ENCODE data around the gene HPCAL4.

The HPCAL4 gene

DNA sequence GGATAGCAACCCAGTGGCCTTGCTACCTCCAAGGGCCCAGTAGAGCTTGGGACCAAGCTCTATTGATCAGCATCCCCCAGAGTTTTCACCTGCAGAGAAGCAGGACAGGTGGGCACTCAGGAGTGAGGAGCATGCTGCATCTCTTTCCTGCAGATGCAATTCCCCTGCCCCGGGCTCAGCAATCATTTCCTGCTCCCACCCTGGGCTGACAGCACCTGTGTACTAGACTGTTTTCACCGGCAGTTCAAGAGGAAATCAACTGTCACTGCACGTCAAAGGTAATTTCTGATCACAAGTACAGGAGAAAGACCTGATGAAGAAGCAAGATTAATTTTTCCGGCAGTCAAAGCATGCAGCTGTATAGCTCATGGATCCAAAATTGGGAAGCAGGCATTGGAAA is 10.5 kb downstream of the HPCAL4 start:
- peaks cover 10 to 61% (median 39%) of the 10 kb centered on the region in 5 experiments for H3K27me3 ChIP-seq (replicated peaks in 2 of 5; ENCODE audit: control insufficient read depth in 4 of 5, insufficient read depth in 5 of 5, low read length in 4 of 5)
- ChIA-PET POLR2A (no interaction called here), CTCF (interaction anchor here (1.1 to 2.6 kb wide), 7 partner anchors 9 to 118 kb away, joined by 3 to 12 read pairs (median 4); partner anchors contain the start of gene NT5C1A)
- H3K36me3 ChIP-seq (ENCODE audit: control insufficient read depth in 4 of 4, insufficient read depth in 4 of 4, low read length in 3 of 4) = no peaks in the 10 kb centered on the region
- no peak overlapping the region for H3K27ac ChIP-seq (ENCODE audit: insufficient read depth in 1 of 2, low read depth in 1 of 2, low read length in 2 of 2, poor library complexity in 1 of 2, severe bottlenecking in 2 of 2)
- no peak for DNase-seq
- peaks cover 0 to 3% (median 0%) of the 10 kb centered on the region in 4 experiments for H3K4me1 ChIP-seq (ENCODE audit: control extremely low read depth in 1 of 4, control insufficient read depth in 4 of 4, insufficient read depth in 4 of 4, low read length in 3 of 4)
- H3K9me3 ChIP-seq (ENCODE audit: control extremely low read depth in 1 of 5, control insufficient read depth in 4 of 5, insufficient read depth in 2 of 5, low read depth in 1 of 5, low read length in 4 of 5) = peaks cover 0 to 2% (median 0%) of the 10 kb centered on the region in 5 experiments
- WGBS (ENCODE audit: insufficient coverage) = 51% methylated on average over 4 of the region's 4 CpGs
- no peak overlapping the region for H3K4me3 ChIP-seq (ENCODE audit: control insufficient read depth in 1 of 7, extremely low read depth in 1 of 7, insufficient read depth in 4 of 7, low read depth in 2 of 7, low read length in 6 of 7)

DNA sequence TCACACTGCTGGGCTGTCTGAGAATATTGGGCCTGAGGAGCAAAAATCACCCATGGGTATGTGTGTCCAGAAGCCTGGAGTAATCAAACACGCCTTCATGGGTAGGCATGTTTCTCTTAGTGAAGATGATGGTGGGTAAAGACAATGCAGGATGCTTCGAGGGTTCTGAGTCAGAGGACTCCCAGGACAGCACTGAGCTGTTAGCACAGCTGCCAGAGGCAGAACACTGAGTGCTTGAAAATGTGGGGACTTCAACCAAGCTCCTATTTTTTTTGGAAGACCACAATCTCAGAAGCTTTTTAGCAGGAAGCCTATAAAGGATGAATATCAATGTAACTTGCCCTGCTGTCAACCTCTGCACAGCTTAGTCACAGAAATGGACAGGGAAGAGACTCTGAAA is 11.4 kb downstream of the HPCAL4 start:
- H3K4me3 ChIP-seq (ENCODE audit: control insufficient read depth in 1 of 7, extremely low read depth in 1 of 7, insufficient read depth in 4 of 7, low read depth in 2 of 7, low read length in 6 of 7) = no peak overlapping the region
- H3K27me3 ChIP-seq (replicated peaks in 2 of 5; ENCODE audit: control insufficient read depth in 4 of 5, insufficient read depth in 5 of 5, low read length in 4 of 5) = peaks cover 10 to 54% (median 34%) of the 10 kb centered on the region in 5 experiments
- CTCF ChIA-PET = interaction anchor here (0.6 to 2.6 kb wide), 5 partner anchors 8 to 284 kb away, joined by 3 to 12 read pairs (median 3); partner anchors contain the start of gene NT5C1A
- H3K36me3 ChIP-seq (ENCODE audit: control insufficient read depth in 4 of 4, insufficient read depth in 4 of 4, low read length in 3 of 4) = no peaks in the 10 kb centered on the region
- 76% methylated on average over 2 of the region's 2 CpGs for WGBS (ENCODE audit: insufficient coverage)
- H3K9me3 ChIP-seq (ENCODE audit: control extremely low read depth in 1 of 5, control insufficient read depth in 4 of 5, insufficient read depth in 2 of 5, low read depth in 1 of 5, low read length in 4 of 5) = peaks cover 0 to 2% (median 0%) of the 10 kb centered on the region in 5 experiments
- H3K27ac ChIP-seq (ENCODE audit: insufficient read depth in 1 of 2, low read depth in 1 of 2, low read length in 2 of 2, poor library complexity in 1 of 2, severe bottlenecking in 2 of 2) = no peak overlapping the region
- no peak for DNase-seq
- peaks cover 0 to 3% (median 0%) of the 10 kb centered on the region in 4 experiments for H3K4me1 ChIP-seq (ENCODE audit: control extremely low read depth in 1 of 4, control insufficient read depth in 4 of 4, insufficient read depth in 4 of 4, low read length in 3 of 4)
- POLR2A ChIA-PET = no interaction called here

- ChIA-PET POLR2A (no interaction called here), CTCF (interaction anchor here (1.2 kb wide), 1 partner anchor 14 kb away, joined by 3 read pairs; no protein-coding TSS in a partner anchor)
- Histone ChIP-seq H3K4me3 (ENCODE audit: control insufficient read depth in 1 of 7, extremely low read depth in 1 of 7, insufficient read depth in 4 of 7, low read depth in 2 of 7, low read length in 6 of 7) (no peak overlapping the region), H3K27ac (ENCODE audit: insufficient read depth in 1 of 2, low read depth in 1 of 2, low read length in 2 of 2, poor library complexity in 1 of 2, severe bottlenecking in 2 of 2) (no peak overlapping the region), H3K27me3 (replicated peaks in 2 of 5; ENCODE audit: control insufficient read depth in 4 of 5, insufficient read depth in 5 of 5, low read length in 4 of 5) (peaks cover 12 to 48% (median 34%) of the 10 kb centered on the region in 5 experiments), H3K36me3 (ENCODE audit: control insufficient read depth in 4 of 4, insufficient read depth in 4 of 4, low read length in 3 of 4) (no peaks in the 10 kb centered on the region), H3K9me3 (ENCODE audit: control extremely low read depth in 1 of 5, control insufficient read depth in 4 of 5, insufficient read depth in 2 of 5, low read depth in 1 of 5, low read length in 4 of 5) (peaks cover 0 to 2% (median 0%) of the 10 kb centered on the region in 5 experiments), H3K4me1 (ENCODE audit: control extremely low read depth in 1 of 4, control insufficient read depth in 4 of 4, insufficient read depth in 4 of 4, low read length in 3 of 4) (peaks cover 0 to 2% (median 0%) of the 10 kb centered on the region in 4 experiments)
- WGBS (ENCODE audit: insufficient coverage) = no CpG with 5 or more reads among the region's 2 CpGs
- no peak for DNase-seq
These were observed 12.3 kb downstream of the HPCAL4 start for GRCh38 chr1:39678889-39679288.

- peaks cover 10 to 46% (median 34%) of the 10 kb centered on the region in 5 experiments for H3K27me3 ChIP-seq (replicated peaks in 2 of 5; ENCODE audit: control insufficient read depth in 4 of 5, insufficient read depth in 5 of 5, low read length in 4 of 5)
- H3K36me3 ChIP-seq (ENCODE audit: control insufficient read depth in 4 of 4, insufficient read depth in 4 of 4, low read length in 3 of 4) = no peaks in the 10 kb centered on the region
- peaks cover 0 to 2% (median 0%) of the 10 kb centered on the region in 5 experiments for H3K9me3 ChIP-seq (ENCODE audit: control extremely low read depth in 1 of 5, control insufficient read depth in 4 of 5, insufficient read depth in 2 of 5, low read depth in 1 of 5, low read length in 4 of 5)
- no peak overlapping the region for H3K4me3 ChIP-seq (ENCODE audit: control insufficient read depth in 1 of 7, extremely low read depth in 1 of 7, insufficient read depth in 4 of 7, low read depth in 2 of 7, low read length in 6 of 7)
- DNase-seq = no peak
- ChIA-PET POLR2A (no interaction called here), CTCF (interaction anchor here (1.0 to 2.1 kb wide), 4 partner anchors 10 to 24 kb away, joined by 4 to 5 read pairs (median 5); no protein-coding TSS in a partner anchor)
- H3K4me1 ChIP-seq (ENCODE audit: control extremely low read depth in 1 of 4, control insufficient read depth in 4 of 4, insufficient read depth in 4 of 4, low read length in 3 of 4) = no peaks in the 10 kb centered on the region
- WGBS (ENCODE audit: insufficient coverage) = 94% methylated on average over 3 of the region's 4 CpGs
- no peak overlapping the region for H3K27ac ChIP-seq (ENCODE audit: insufficient read depth in 1 of 2, low read depth in 1 of 2, low read length in 2 of 2, poor library complexity in 1 of 2, severe bottlenecking in 2 of 2)
These were observed 13.6 kb downstream of the HPCAL4 start for GRCh38 chr1:39677645-39678044.

DNA sequence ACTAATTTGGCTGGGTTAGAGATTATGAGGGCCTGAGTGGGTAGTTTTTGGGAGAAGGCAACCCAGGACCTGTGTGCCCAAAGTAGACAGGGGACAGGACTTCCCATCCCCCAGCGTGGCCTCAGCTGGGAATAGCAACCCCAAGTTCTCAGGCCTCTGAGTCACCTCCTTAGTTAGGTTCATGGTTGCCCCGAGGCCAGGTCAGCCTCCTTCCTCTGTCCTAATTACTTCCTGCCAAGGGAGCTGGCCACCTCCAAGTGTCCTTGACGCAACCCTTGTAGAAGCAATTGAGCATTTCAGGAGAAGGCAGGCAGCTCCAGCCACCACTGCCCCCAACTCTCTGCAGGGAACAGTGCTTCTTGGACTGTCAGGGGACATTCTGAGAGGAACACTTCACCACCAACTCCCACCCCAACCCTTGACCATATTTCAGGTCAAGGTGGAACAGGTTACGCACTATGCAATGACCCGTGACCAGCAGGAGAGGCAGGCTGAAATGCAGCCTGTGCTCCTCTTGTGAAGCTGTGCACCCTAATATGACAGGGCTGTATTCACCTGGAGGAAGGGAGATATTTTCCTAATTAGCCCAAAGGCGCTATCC is 14.2 kb downstream of the HPCAL4 start:
- H3K27me3 ChIP-seq (replicated peaks in 2 of 5; ENCODE audit: control insufficient read depth in 4 of 5, insufficient read depth in 5 of 5, low read length in 4 of 5) = peaks cover 10 to 46% (median 35%) of the 10 kb centered on the region in 5 experiments
- no peaks in the 10 kb centered on the region for H3K36me3 ChIP-seq (ENCODE audit: control insufficient read depth in 4 of 4, insufficient read depth in 4 of 4, low read length in 3 of 4)
- ChIA-PET POLR2A (no interaction called here), CTCF (interaction anchor here (1.0 to 2.1 kb wide), 5 partner anchors 9 to 69 kb away, joined by 4 to 5 read pairs (median 5); no protein-coding TSS in a partner anchor)
- no peak overlapping the region for H3K4me3 ChIP-seq (ENCODE audit: control insufficient read depth in 1 of 7, extremely low read depth in 1 of 7, insufficient read depth in 4 of 7, low read depth in 2 of 7, low read length in 6 of 7)
- H3K9me3 ChIP-seq (ENCODE audit: control extremely low read depth in 1 of 5, control insufficient read depth in 4 of 5, insufficient read depth in 2 of 5, low read depth in 1 of 5, low read length in 4 of 5) = peaks cover 0 to 2% (median 0%) of the 10 kb centered on the region in 5 experiments
- peaks cover 0 to 6% (median 4%) of the 10 kb centered on the region in 4 experiments for H3K4me1 ChIP-seq (ENCODE audit: control extremely low read depth in 1 of 4, control insufficient read depth in 4 of 4, insufficient read depth in 4 of 4, low read length in 3 of 4)
- H3K27ac ChIP-seq (ENCODE audit: insufficient read depth in 1 of 2, low read depth in 1 of 2, low read length in 2 of 2, poor library complexity in 1 of 2, severe bottlenecking in 2 of 2) = no peak overlapping the region
- 85% methylated on average over 6 of the region's 6 CpGs for WGBS (ENCODE audit: insufficient coverage)
- DNase-seq = no peak

GRCh38 chr1:39675220-39675619 is 16.0 kb downstream of the HPCAL4 start:
- no peaks in the 10 kb centered on the region for H3K36me3 ChIP-seq (ENCODE audit: control insufficient read depth in 4 of 4, insufficient read depth in 4 of 4, low read length in 3 of 4)
- no peak overlapping the region for H3K27ac ChIP-seq (ENCODE audit: insufficient read depth in 1 of 2, low read depth in 1 of 2, low read length in 2 of 2, poor library complexity in 1 of 2, severe bottlenecking in 2 of 2)
- peaks cover 0 to 2% (median 0%) of the 10 kb centered on the region in 5 experiments for H3K9me3 ChIP-seq (ENCODE audit: control extremely low read depth in 1 of 5, control insufficient read depth in 4 of 5, insufficient read depth in 2 of 5, low read depth in 1 of 5, low read length in 4 of 5)
- H3K4me1 ChIP-seq (ENCODE audit: control extremely low read depth in 1 of 4, control insufficient read depth in 4 of 4, insufficient read depth in 4 of 4, low read length in 3 of 4) = peaks cover 0 to 16% (median 12%) of the 10 kb centered on the region in 4 experiments
- H3K27me3 ChIP-seq (replicated peaks in 2 of 5; ENCODE audit: control insufficient read depth in 4 of 5, insufficient read depth in 5 of 5, low read length in 4 of 5) = peaks cover 13 to 49% (median 42%) of the 10 kb centered on the region in 5 experiments
- WGBS (ENCODE audit: insufficient coverage) = 100% methylated on average over 1 of the region's 1 CpG
- no peak for DNase-seq
- CTCF ChIA-PET = interaction anchor here (1.0 to 11.5 kb wide), 4 partner anchors 18 to 101 kb away, joined by 4 to 159 read pairs (median 4); no protein-coding TSS in a partner anchor
- H3K4me3 ChIP-seq (ENCODE audit: control insufficient read depth in 1 of 7, extremely low read depth in 1 of 7, insufficient read depth in 4 of 7, low read depth in 2 of 7, low read length in 6 of 7) = no peak overlapping the region
- POLR2A ChIA-PET = interaction anchor here (0.7 kb wide), 1 partner anchor 87 kb away, joined by 3 read pairs; no protein-coding TSS in a partner anchor

GRCh38 chr1:39673215-39673614 is 18.0 kb downstream of the HPCAL4 start:
- POLR2A ChIA-PET = no interaction called here
- CTCF ChIA-PET = interaction anchor here (1.3 to 11.5 kb wide), 5 partner anchors 8 to 47 kb away, joined by 4 to 159 read pairs (median 5); no protein-coding TSS in a partner anchor
- no peak for DNase-seq

More at GRCh38 chr1:39673215-39673614, 18.0 kb downstream of the HPCAL4 start:
- Histone ChIP-seq H3K27ac (ENCODE audit: insufficient read depth in 1 of 2, low read depth in 1 of 2, low read length in 2 of 2, poor library complexity in 1 of 2, severe bottlenecking in 2 of 2) (no peak overlapping the region), H3K27me3 (replicated peaks in 2 of 5; ENCODE audit: control insufficient read depth in 4 of 5, insufficient read depth in 5 of 5, low read length in 4 of 5) (peaks cover 12 to 57% (median 47%) of the 10 kb centered on the region in 5 experiments), H3K9me3 (ENCODE audit: control extremely low read depth in 1 of 5, control insufficient read depth in 4 of 5, insufficient read depth in 2 of 5, low read depth in 1 of 5, low read length in 4 of 5) (no peaks in the 10 kb centered on the region), H3K4me3 (ENCODE audit: control insufficient read depth in 1 of 7, extremely low read depth in 1 of 7, insufficient read depth in 4 of 7, low read depth in 2 of 7, low read length in 6 of 7) (no peak overlapping the region), H3K4me1 (ENCODE audit: control extremely low read depth in 1 of 4, control insufficient read depth in 4 of 4, insufficient read depth in 4 of 4, low read length in 3 of 4) (peaks cover 0 to 16% (median 12%) of the 10 kb centered on the region in 4 experiments), H3K36me3 (ENCODE audit: control insufficient read depth in 4 of 4, insufficient read depth in 4 of 4, low read length in 3 of 4) (no peaks in the 10 kb centered on the region)
- WGBS (ENCODE audit: insufficient coverage) = 93% methylated on average over 3 of the region's 3 CpGs
